GM18517 (cell line): ENCODE results near the gene MICA.
"Not testable (repeated sequence)": the region's sequence is repeated elsewhere in the genome, so short reads cannot be mapped to it uniquely, and the experiment has no call there.

Experiments used
- ATAC-seq: cut with Tn5 transposase; IDR thresholded peaks from one replicate; pipeline ENCODE4 v1.9.1; 2021; ENCODE audit warnings: mild to moderate bottlenecking, moderate library complexity; ENCODE audit not compliant: unreplicated experiment

Gene MICA

DNA sequence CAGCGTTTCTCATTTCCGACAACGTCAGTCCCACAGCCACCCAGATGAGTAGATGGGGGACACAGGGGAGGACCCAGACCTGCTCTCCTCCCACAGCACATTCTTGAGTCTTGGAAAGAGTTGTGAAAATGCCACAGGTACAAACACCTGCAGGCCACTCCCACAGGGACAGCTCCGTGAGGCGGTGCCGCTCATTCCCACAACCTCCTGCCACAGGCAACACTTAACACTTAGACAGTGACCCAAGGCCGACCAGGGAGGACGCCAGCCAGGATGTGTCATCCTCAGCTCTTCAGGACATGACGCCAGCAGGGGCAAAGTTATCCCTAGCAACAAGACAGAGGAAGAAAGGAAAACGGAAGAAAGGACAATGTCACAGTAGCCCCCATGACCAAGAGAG is 23.5 kb upstream of the MICA start:
- ATAC-seq = no peak

DNA sequence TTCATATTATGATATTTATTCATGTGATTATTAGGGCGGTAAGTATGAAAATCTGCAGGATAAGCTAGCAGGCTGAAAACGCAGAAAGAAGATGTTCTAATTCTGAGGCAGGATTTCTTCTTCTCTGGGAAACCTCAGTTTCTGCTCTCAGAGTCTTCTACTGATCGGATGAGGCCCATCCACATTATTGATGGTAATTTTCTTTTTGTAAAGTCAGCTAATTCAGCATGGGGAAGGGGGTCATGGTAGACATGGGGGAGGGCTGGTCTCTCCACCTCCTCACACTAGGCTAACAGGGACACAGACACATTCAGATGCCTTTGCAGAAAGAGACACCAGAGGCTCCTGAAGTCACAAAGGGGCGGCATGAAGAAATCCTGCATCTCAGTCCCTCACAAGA is 21.7 kb upstream of the MICA start:
- no peak for ATAC-seq

DNA sequence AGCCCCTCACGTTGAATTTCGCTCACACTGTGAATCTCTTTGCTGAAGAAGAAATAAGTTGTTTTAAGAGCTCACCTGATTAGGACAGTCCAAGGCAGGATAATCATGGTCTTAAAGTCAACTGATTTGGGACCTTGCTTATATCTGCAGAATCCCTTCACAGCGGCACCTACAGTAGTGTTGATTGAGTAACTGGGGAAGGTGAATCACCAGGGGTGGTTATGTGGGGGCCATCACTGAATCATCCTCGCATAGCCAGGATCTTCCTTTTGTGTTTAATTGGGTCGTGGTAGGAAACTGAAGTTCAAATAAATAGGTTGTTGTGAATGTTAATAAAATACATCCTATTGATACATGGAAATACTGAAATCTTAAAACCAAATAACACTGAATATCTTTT is 20.2 kb upstream of the MICA start:
- no peak for ATAC-seq

DNA sequence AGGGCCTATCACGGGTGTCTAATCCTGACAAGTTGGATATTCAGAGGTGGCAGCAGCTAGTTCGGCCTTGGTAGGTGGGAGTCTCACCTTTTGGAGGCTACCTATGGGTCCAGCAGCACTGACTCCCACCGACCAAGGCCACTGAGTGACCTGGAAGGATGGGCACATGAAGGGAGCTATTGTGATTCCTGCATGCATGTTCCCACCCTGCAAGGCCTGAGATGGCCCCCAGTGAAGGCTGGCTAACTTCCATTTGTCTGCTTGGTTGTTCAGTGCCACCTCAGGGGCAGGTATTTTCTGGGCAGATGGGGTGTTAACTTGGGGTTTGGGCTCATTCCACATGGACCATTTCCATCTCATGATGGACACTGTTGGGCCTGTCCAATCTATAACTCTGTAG is 18.4 kb upstream of the MICA start:
- no peak for ATAC-seq

DNA sequence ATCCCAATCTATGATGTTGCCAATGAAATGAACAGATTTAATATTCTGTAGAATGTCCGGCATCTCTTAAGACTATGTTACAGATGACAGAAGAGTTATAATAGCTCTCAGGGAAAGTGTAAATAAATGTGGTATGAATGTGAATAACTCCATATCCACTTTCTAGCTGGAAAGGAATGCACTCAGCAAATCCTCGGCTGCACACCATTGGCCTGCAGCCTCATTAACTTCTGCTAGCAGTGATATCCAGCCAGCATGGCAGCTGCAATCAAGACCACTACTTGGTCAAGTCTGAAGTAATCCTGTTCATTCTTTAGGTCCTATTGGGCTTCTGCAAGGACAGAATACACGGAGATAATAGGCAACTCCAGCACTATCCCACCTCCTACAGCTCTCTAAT is 17.3 kb upstream of the MICA start:
- ATAC-seq = no peak

DNA sequence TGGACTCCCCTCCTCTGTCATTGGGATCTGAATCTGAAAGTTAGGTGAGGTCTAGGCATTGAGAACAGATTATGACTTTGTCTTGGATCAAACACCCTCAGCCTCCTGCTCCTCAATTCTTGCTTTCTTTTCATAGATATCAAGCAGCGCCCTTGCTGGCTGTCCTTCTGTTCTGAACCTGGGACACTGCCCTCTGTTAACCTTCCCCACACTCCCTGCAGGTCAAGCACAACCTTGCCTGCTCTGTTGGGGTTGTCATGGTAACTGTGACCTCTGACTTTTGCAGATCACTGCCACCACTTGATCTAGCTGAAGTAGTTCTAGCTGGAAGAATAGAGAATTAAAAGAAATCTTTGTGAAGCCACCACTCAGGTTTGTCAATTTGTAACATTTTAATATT is 16.4 kb upstream of the MICA start:
- ATAC-seq = no peak

DNA sequence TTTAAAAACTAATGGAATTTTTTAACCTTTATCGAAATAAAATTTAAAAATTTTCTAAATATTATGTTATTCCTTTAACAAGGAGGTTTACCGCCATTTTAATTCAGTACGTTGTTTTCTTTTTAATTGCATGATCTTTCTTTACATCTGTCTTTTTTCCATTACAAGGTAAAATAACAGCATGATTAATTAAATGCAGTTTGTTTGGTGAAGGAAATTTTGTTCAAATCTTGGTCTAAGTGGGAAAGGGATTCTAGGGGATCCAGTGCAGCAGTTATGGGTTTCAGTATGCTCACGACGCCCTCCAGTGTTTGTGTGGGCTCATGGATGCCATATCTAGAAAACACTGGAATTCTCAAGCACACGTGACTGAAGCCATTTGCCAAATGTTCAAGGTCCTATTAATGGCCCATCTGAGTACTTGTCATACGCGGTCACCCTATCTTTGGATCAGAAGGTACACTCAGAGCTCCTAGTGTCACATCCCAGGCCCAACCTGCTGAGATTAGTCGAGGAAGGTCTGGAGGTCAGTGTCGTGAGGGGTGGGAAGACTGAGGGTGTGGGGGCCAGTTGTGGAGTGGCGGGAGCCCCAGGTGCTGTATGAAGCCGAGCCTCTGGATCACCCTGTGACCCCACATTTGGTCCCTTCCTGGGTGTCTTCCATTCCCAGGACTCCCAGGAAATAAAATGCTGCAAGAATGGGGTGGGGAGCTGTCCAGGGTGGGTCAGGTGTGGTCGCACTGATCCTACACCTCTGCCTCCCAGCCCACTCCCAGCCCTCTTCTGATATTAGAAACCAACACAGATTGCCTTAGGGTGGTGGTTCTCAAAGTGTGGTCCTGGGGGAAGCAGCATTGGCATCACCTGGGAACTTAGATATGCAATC is 14.2 kb upstream of the MICA start:
- ATAC-seq = not testable (repeated sequence)

DNA sequence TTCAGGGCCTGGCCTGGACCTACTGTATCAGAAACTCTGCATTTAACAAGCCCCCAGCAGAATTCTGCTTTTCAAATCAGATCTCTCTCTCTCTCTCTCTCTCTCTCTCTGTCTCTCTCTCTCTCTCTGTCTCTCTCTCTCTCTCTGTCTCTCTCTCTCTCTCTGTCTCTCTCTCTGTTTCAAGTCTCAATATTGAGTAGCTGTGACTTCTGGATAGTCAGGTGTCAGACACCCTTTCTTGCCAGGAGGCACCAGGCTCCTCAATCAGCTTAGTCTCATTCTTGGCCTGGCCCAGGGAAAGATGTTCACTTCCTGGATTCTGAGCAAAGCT is 13.6 kb upstream of the MICA start:
- ATAC-seq = not testable (repeated sequence)

DNA sequence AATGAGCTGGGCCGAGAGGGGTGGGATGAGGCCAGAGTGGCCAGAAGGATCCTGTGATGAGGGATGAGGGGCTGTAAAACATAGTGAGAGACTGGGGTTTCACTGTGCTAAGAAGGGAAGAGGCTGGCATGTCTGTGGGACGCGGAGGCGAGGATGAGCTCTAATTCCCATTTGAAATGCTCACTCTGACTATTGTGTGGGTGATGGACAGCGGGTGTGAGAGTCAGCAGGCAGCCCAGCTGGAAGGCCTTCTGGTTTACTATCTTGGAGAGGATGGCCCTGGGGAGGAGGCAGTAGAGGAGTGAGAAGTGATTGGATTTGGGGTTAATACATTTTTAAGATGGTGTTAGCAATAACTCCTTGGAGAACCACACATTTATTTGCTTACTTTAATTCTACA is 9.5 kb upstream of the MICA start:
- ATAC-seq = no peak

DNA sequence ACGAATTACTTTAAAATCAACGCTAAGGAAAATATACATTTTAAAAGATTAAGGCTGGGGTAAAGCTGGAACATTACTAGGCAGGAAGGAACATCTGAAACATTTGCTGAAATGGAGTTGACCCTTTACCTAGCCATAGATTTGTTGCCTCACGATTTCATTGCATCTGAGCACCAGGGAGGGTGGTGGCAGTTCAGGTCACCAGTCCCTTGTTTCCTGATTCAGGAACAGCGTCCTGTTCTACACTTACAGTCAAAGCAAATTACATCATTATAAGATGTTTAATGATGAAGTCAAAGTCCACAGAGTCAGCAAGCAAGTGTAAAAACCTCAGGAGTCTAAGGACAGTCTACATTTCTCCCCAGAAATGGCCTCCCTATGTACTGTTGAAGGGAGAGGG is 9.0 kb upstream of the MICA start:
- ATAC-seq = no peak

DNA sequence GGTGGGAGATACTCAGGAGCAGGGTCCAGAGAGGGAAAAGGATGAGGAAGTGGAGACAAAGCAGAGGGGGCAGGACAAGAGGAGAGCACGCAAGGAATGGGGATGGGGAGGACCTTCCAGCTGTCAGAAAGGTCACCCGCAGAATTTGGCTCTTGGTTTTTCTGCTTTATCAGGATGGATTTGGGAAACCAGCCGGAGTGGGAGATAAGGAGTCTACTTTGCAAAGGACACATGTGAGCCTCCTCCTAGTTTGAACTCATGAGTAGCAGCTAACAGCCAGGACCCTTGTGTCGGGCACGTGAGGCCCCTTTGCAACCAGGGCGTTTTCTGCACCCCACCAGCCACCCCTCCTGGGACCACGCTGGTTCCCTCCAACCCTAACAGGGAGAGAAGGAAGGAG is 7.6 kb upstream of the MICA start:
- ATAC-seq = no peak

DNA sequence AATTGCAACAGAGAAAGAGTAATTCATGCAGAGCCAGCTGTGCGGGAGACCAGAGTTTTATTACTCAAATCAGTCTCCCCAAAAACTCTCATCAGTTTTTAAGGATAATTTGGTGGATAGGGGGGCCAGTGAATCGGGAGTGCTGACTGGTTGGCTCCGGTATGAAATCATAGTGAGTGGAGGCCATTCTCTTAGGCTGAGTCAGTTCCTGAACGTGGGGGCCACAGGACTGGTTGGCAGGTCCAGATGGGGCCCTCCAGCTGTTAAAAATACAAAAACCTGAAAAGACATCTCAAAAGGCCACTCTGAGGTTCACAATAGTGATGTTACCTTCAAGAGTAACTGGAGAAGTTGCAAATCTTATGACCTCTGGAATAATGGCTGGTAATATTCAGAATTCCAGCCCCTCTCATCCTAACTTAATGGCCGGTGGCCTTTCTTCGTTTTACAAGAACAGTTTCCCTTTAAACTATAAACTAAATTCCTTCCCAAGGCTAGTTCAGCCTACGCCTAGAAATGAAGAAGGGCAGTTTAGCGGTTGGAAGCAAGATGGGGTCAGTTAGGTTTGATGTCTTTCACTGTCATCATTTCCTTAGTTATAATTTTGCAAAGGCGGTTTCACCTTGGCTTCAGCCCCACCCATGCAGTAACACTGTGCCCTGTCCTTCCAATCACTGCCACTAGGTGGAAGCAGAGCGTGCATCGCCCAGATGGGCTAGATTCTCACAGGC is 6.8 kb upstream of the MICA start:
- no peak for ATAC-seq

DNA sequence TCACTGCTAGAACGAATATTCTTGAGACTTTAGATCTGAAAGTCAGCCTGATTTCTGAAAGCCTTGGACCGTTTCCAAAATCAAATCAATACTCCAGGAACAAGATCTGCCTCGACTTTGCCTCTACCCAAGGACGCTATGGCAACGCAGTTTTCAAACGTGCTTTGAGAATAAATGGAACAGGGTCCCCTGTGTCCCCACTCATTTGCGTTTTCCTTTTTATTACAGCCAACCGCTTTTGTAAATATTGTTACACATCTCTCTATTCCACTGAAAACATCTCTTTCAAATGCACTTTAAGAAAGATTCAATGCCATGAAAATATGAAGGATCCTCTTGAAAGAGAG is 6.3 kb upstream of the MICA start:
- not testable (repeated sequence) for ATAC-seq

DNA sequence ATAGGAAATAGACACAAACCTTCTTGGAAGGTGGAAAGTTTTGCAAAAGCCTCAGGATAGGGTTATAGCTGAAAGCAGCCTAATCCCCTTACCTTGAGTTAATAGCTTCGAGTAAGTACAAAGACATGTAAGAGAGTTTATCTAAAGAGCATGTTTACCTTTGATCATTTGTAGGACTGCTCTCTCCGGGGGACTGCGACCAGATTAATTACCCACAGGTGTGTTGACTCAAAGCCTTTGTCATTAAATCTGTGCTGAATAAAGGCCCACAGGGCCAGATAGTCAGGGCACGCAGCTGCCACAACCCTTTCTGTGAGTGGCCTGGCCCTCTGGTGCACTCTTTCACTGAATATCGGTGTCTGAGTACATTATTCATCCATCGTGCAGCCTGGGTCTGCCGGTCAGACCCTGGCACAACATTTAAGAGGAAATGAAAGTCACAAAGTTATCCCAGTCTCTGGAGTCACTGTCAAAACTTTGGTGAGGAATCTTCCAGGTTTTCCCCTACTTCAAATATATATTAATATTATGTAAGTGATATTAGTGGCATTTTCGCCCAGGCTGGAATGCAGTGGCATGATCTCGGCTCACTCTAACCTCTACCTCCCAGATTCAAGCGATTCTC is 5.4 kb upstream of the MICA start:
- ATAC-seq = no peak

DNA sequence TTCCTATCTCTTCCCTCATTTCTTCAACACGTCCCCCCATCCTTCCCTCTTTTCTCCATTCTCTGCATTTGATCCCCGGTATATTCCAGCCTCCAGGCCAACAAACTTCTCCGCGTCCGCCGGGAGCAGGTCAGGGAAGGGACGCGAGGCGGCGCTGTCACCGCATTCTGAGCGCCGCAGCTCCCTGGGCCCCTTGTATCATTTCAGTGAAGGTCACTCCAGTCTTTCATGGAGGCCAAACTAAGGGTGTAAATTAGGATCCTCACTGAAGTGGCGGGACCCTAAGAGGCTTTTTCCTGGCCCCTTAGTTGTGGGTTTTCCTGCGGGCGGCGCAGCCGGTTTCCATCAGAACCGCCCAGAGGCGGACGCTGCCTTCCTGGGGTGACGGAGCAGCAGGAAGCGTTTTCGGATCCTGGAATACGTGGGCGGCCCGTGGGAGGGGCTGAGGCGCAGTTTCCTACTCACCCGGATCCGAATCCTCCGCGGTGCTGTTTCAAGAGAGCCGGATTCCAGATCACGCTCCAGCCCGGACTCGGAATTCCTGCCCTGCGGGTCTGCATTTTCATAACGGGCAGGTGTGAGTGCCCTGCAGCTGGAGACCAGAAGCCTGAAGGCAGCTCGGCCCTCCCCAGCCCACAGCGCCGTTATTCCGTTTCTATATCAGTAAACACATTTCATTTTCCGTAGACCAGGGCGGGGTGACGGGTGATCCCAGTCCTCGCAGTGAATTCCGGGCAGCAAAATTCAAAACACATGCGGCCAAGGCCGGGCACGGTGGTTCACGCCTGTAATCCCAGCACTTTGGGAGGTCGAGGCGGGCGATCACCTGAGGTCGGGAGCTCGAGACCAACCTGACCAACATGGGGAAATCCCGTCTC is 3.6 kb upstream of the MICA start:
- no peak for ATAC-seq

DNA sequence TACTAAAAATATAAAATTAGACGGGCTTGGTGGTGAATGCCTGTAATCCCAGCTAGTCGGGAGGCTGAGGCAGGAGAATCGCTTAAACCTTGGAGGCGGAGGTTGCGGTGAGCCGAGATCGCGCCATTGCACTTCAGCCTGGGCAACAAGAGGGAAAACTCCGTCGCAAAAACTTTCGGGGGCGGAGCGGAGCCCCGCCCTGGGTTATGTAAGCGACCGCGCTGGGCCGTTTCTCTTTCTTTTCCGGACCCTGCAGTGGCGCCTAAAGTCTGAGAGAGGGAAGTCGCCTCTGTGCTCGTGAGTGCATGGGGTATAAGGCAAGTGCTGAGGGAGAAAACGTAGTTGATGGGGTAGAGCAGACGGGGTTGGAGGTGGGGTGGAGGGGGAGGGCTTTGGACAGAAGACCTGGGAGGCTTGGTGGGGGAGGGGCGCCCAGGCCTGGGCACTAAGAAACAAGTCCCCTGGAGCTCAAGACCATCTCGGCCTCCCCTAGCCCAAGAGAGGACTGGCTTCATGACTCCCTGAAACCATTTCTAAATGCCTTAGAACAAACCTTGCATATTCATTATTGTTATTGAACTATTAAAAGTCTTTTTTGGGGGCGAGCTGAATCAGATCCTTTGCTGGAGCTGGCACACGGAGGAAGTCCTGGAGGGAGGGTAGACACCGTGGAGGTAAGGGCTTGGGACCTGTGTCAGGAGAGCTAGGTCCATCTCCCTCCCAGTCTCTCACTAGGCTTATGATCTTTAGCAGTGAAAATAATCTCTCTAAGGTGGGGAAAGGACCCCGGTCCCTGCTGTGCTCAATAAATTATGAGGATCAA is 2.7 kb upstream of the MICA start:
- ATAC-seq = no peak

DNA sequence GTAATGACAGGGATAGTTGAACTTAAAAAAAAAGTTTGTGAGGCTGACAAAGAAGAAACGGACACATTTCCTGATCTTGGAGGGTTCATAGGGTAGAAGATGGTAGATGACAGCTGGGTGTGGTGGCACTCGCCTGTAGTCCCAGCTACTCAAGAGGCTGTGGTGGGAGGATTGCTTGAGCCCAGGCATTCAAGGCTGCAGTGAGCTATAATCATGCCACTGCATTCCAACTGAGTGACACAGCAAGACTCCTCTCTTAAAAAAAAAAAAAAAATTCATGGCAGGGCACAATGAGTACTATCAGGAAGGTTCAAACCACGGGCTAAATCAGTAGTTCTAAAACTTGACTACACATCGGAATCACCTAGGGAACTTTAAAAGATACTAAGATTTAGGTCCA is 2.0 kb upstream of the MICA start:
- ATAC-seq = no peak

DNA sequence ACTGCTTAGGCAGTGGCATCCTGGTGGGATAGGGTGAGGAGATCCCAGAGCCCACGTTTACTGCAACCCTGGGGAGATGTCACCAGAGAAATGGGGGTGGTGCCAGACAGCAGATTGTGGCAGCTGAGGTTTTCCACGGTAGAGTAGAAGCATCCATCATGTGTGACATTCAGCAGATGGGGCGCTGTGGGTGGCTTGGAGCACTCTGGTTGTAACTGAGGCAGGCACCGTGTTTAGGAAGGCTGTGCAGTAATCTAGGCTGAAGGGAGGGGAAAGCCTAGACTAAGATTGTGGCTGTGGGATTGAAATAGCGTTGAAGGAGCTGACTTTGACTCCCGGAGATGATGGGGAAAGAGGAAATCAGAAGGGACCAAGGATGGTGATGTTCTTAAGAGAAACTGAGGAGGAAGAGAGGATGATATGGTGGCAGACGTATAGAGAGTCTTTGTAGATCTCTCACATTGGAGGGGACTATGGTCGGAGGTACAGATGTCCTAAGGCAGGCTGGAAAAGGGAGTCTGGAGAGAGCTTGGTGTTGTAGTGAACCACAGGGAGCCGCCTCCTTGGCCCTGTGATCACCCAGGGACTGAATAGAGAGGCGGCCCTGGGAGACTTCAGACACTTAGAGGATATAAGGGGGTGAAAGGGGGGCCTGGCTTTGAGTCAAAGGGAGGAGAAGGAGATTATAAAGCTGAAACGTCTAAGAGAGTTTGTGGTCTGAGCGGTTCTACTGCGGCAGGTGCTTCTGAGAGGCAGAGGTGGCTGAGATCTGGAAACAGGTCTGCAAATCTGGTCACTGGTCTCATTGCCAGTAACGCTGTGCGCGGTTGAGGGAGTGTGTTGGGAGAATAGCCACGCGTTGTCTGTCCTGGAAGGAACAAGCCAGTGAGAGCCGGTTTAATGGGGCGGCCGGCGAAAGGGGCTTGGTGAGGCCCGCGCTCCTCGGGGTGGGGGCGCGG is 792 bp upstream of the MICA start:
- ATAC-seq = no peak

DNA sequence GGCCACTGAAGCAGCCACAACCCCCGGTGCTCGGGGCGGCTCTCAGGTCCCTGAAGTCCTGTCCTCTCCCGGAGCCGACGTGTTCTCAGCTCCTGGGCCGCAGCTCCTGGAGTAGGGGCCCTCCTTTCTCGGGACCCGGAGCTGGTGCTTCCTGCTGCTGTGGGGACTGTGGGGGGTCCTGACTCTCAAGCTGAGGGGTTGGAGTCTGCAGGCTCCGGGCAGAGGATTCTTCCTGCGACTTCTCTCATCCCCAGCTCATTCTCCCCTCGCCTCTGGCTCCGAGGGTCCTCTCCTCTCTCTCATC is 618 bp downstream of the MICA start:
- not testable (repeated sequence) for ATAC-seq
